H9 (cell line): ENCODE data around the gene NUDT8. TPM values are rescaled to one million over a fixed set of nuclear protein-coding genes. Genes with fewer than 3 reads are reported as not detected.

Experiments used
- DNase-seq: peaks from one replicate; pipeline ENCODE4 v3.0.0-alpha.2; 2017
- H2AFZ ChIP-seq: one replicate; pipeline ENCODE4 v1.6.1; 2013; ENCODE audit warnings: mild to moderate bottlenecking, low read length, control low read depth, moderate library complexity
- H2AK5ac ChIP-seq: 2 replicates; pipeline ENCODE4 v1.6.1; 2013; ENCODE audit warnings: low read length, control low read depth, mixed read lengths; ENCODE audit not compliant: insufficient read length
- H2BK120ac ChIP-seq: one replicate; pipeline ENCODE4 v1.6.1; 2013; ENCODE audit warnings: low read depth, mild to moderate bottlenecking, low read length, control low read depth, inconsistent platforms; ENCODE audit not compliant: poor library complexity, severe bottlenecking
- H2BK12ac ChIP-seq: 2 replicates; pipeline ENCODE4 v1.6.1; 2013; ENCODE audit warnings: low read length, control low read depth, mixed read lengths, low read depth; ENCODE audit not compliant: insufficient read length
- H2BK15ac ChIP-seq: 2 replicates; pipeline ENCODE4 v1.6.1; 2013; ENCODE audit warnings: low read depth, low read length, control low read depth
- H2BK20ac ChIP-seq: one replicate; pipeline ENCODE4 v1.6.1; 2013; ENCODE audit warnings: low read depth, mild to moderate bottlenecking, low read length, control low read depth, inconsistent platforms; ENCODE audit not compliant: poor library complexity, severe bottlenecking
- H2BK5ac ChIP-seq: 2 replicates; pipeline ENCODE4 v1.6.1; 2013; ENCODE audit warnings: low read length, control low read depth, mixed read lengths; ENCODE audit not compliant: insufficient read length
- H3K14ac ChIP-seq: 2 replicates; pipeline ENCODE4 v1.6.1; 2013; ENCODE audit warnings: low read length, control low read depth; ENCODE audit not compliant: insufficient read depth
- H3K18ac ChIP-seq: 2 replicates; pipeline ENCODE4 v1.6.1; 2013; ENCODE audit warnings: low read depth, mild to moderate bottlenecking, mixed read lengths, low read length, control low read depth; ENCODE audit not compliant: insufficient read length
- H3K23ac ChIP-seq: 2 replicates; pipeline ENCODE4 v1.6.1; 2013; ENCODE audit warnings: low read length, control low read depth, mixed read lengths, low read depth; ENCODE audit not compliant: insufficient read length
- H3K23me2 ChIP-seq: 2 replicates; pipeline ENCODE4 v1.6.1; 2013; ENCODE audit warnings: low read depth, mild to moderate bottlenecking, mixed read lengths, low read length, control low read depth; ENCODE audit not compliant: insufficient read length, poor library complexity, severe bottlenecking
- H3K27ac ChIP-seq: 2 replicates; pipeline ENCODE4 v1.5.1; 2013; ENCODE audit warnings: low read length, control low read depth, mixed read lengths, low read depth; ENCODE audit not compliant: insufficient read length
- H3K27me3 ChIP-seq: 2 replicates; pipeline ENCODE4 v1.6.1; 2013; ENCODE audit warnings: low read length, control low read depth, inconsistent platforms; ENCODE audit not compliant: insufficient read depth
- H3K4ac ChIP-seq: 2 replicates; pipeline ENCODE4 v1.6.1; 2013; ENCODE audit warnings: low read depth, mild to moderate bottlenecking, control low read depth, inconsistent platforms, low read length, moderate library complexity
- H3K4me1 ChIP-seq: 2 replicates; pipeline ENCODE4 v1.6.1; 2013; ENCODE audit warnings: low read length, control low read depth, inconsistent platforms; ENCODE audit not compliant: insufficient read depth
- H3K4me2 ChIP-seq: 2 replicates; pipeline ENCODE4 v1.6.1; 2013; ENCODE audit warnings: low read length, control low read depth, mixed read lengths; ENCODE audit not compliant: insufficient read length, insufficient read depth
- H3K56ac ChIP-seq: 2 replicates; pipeline ENCODE4 v1.6.1; 2013; ENCODE audit warnings: low read depth, mild to moderate bottlenecking, mixed read lengths, low read length, control low read depth; ENCODE audit not compliant: insufficient read length
- H3K79me1 ChIP-seq: 2 replicates; pipeline ENCODE4 v1.6.1; 2013; ENCODE audit warnings: low read depth, mild to moderate bottlenecking, moderate library complexity, low read length, control low read depth, inconsistent platforms; ENCODE audit not compliant: insufficient read depth, poor library complexity, severe bottlenecking
- H3K79me2 ChIP-seq: 2 replicates; pipeline ENCODE4 v1.6.1; 2013; ENCODE audit warnings: low read length, control low read depth, inconsistent platforms; ENCODE audit not compliant: insufficient read depth
- H3K9ac ChIP-seq: 2 replicates; pipeline ENCODE4 v1.6.1; 2013; ENCODE audit warnings: low read length, control low read depth, mixed read lengths; ENCODE audit not compliant: insufficient read length; ENCODE audit errors: extremely low read depth
- H3K9me3 ChIP-seq: one replicate; pipeline ENCODE4 v1.6.1; 2013; ENCODE audit warnings: low read depth, low read length, inconsistent platforms; ENCODE audit not compliant: control insufficient read depth
- H3T11ph ChIP-seq: one replicate; pipeline ENCODE4 v1.6.1; 2013; ENCODE audit warnings: mild to moderate bottlenecking, low read length, control low read depth, inconsistent platforms
- H4K20me1 ChIP-seq: one replicate; pipeline ENCODE4 v1.6.1; 2013; ENCODE audit not compliant: control insufficient read depth, insufficient read length, insufficient read depth
- H4K5ac ChIP-seq: 2 replicates; pipeline ENCODE4 v1.6.1; 2013; ENCODE audit warnings: low read depth, mild to moderate bottlenecking, mixed read lengths, low read length, control low read depth; ENCODE audit not compliant: insufficient read length
- H4K8ac ChIP-seq: replicated peaks from 2 replicates; pipeline ENCODE4 v1.6.1; 2013; ENCODE audit warnings: low read length, control low read depth, mixed read lengths, low read depth; ENCODE audit not compliant: insufficient read length
- H4K91ac ChIP-seq: 2 replicates; pipeline ENCODE4 v1.6.1; 2013; ENCODE audit warnings: low read depth, mild to moderate bottlenecking, moderate library complexity, mixed read lengths, low read length, control low read depth; ENCODE audit not compliant: insufficient read length
- H3K27ac Mint-ChIP-seq, 3 experiments: 2 replicates in 2 of 3; 3 replicates in 1 of 3; pipeline ENCODE4 v1.8.0; 2020 to 2021; ENCODE audit warnings: mixed read lengths in 3 of 3, mild to moderate bottlenecking in 1 of 3, moderate library complexity in 1 of 3
- H3K27me3 Mint-ChIP-seq: 2 replicates; pipeline ENCODE4 v1.8.0; 2021; ENCODE audit warnings: low read depth, mild to moderate bottlenecking, moderate library complexity, mixed read lengths
- H3K36me3 Mint-ChIP-seq, 3 experiments: 2 replicates in 2 of 3; 3 replicates in 1 of 3; pipeline ENCODE4 v1.8.0; 2020 to 2021; ENCODE audit warnings: low read depth in 3 of 3, mixed read lengths in 3 of 3; ENCODE audit not compliant: insufficient read depth in 1 of 3
- H3K4me1 Mint-ChIP-seq, 2 experiments: 2 replicates each; pipeline ENCODE4 v1.8.0; 2020; ENCODE audit warnings: mixed read lengths in 2 of 2
- H3K4me3 Mint-ChIP-seq, 2 experiments: 2 replicates in 1 of 2; 3 replicates in 1 of 2; pipeline ENCODE4 v1.8.0; 2020 to 2021; ENCODE audit warnings: mild to moderate bottlenecking in 2 of 2, mixed read lengths in 2 of 2, moderate library complexity in 1 of 2
- H3K9me3 Mint-ChIP-seq, 2 experiments: 2 replicates in 1 of 2; 3 replicates in 1 of 2; pipeline ENCODE4 v1.8.0; 2020; ENCODE audit warnings: mild to moderate bottlenecking in 2 of 2, mixed read lengths in 2 of 2, moderate library complexity in 1 of 2
- CTCF ChIP-seq: fragments of 200-600 bp; sonication (generic); conservative IDR thresholded peaks from 3 replicates; pipeline ENCODE4 v1.8.0; 2021; ENCODE audit warnings: antibody characterized with exemption, mild to moderate bottlenecking
- WGBS: extraction: QIAGEN DNeasy Blood & Tissue Kit; methylation state at CpG from one replicate; pipeline ENCODE4 v1.1.7; 2013; ENCODE audit warnings: missing lambda C conversion rate, low lambda C conversion rate, mixed read lengths; ENCODE audit not compliant: insufficient read length; ENCODE audit errors: extremely low coverage; 5-methylcytosine and 5-hydroxymethylcytosine counted together
- total RNA-seq: library from RNA; stranded (reverse); gene quantifications from 2 replicates; pipeline ENCODE4 v1.2.1, GENCODE V29; 2021

Gene NUDT8
- total RNA-seq, 1 experiment from 2014 or later, result 6.5 TPM

- Histone ChIP-seq H3K27ac (no peak overlapping the region), H3K56ac (no peak overlapping the region), H4K20me1 (no peaks in the 10 kb centered on the region), H2BK120ac (no peak overlapping the region), H3K14ac (no peak overlapping the region), H2AK5ac (no peak overlapping the region), H2BK20ac (no peak overlapping the region), H4K91ac (no peak overlapping the region), H3K23ac (no peak overlapping the region), H3K27me3 (no peaks in the 10 kb centered on the region), H3K79me1 (no peaks in the 10 kb centered on the region), H3K4me2 (no peak overlapping the region), H2BK12ac (no peak overlapping the region), H3K79me2 (no peaks in the 10 kb centered on the region), H4K5ac (no peak overlapping the region), H2BK15ac (no peak overlapping the region), H3K4me1 (no peaks in the 10 kb centered on the region; the same call in 1 of the 2 replicates), H2AFZ (no peak overlapping the region), H3K9ac (no peak overlapping the region), H3T11ph (no peak overlapping the region), H3K23me2 (no peaks in the 10 kb centered on the region), H2BK5ac (no peak overlapping the region), H3K18ac (no peak overlapping the region), H3K9me3 (no peaks in the 10 kb centered on the region), H4K8ac (no peak overlapping the region), H3K4ac (no peak overlapping the region)
- peak; percentile 31 for DNase-seq
- Mint-ChIP-seq H3K27me3 (peaks cover 21% of the 10 kb centered on the region), H3K9me3 (peaks cover 0 to 3% of the 10 kb centered on the region in 2 experiments; a peak in 2 of 5 replicates), H3K4me1 (peaks cover 20 to 30% of the 10 kb centered on the region in 2 experiments), H3K4me3 (peak overlapping the region in 1 of 2 experiments; percentile 59; a peak in 2 of 5 replicates), H3K27ac (no peak overlapping the region), H3K36me3 (peaks cover under 1 to 3% (median under 1%) of the 10 kb centered on the region in 3 experiments; a peak in 3 of 7 replicates)
- WGBS, result no CpG with 5 or more reads among the region's 12 CpGs
- no peak for TF ChIP-seq CTCF
These were observed 2.6 kb upstream of the NUDT8 start for GRCh38 chr11:67632175-67632981.
